Natural killer cell (primary cell): ENCODE results near the gene COL25A1. TPM values are rescaled to one million over a fixed set of nuclear protein-coding genes. Genes with fewer than 3 reads are reported as not detected.

Experiments used
- ATAC-seq, 3 donors: fragments of 150-1000 bp in 2 of 3; fragments of 200-7000 bp in 1 of 3; cut with Tn5 transposase; 1 replicate in 1 of 3; 2 replicates in 2 of 3; pipeline ENCODE4 v1.10.0; 2021; ENCODE audit warnings: mild to moderate bottlenecking in 2 of 3, moderate library complexity in 2 of 3
- DNase-seq, 2 donors: peaks; one replicate each; pipeline versions ENCODE4 v3.0.0 to v3.0.0-alpha.2; 2013 to 2021; ENCODE audit warnings: mixed read lengths in 1 of 2
- H3K27ac ChIP-seq: one replicate; pipeline ENCODE4 v1.5.1; 2013; ENCODE audit warnings: mild to moderate bottlenecking, low read length
- H3K27me3 ChIP-seq: one replicate; pipeline ENCODE4 v1.6.1; 2013; ENCODE audit warnings: low read length; ENCODE audit not compliant: control insufficient read depth, insufficient read depth
- H3K36me3 ChIP-seq: one replicate; pipeline ENCODE4 v1.6.1; 2013; ENCODE audit warnings: low read length; ENCODE audit not compliant: control insufficient read depth, insufficient read depth
- H3K4me1 ChIP-seq: one replicate; pipeline ENCODE4 v1.6.1; 2013; ENCODE audit warnings: low read length; ENCODE audit not compliant: control insufficient read depth, insufficient read depth
- H3K4me3 ChIP-seq: one replicate; pipeline ENCODE4 v1.5.1; 2013; ENCODE audit warnings: low read length
- H3K9me3 ChIP-seq: one replicate; pipeline ENCODE4 v1.6.1; 2013; ENCODE audit warnings: low read length; ENCODE audit not compliant: control insufficient read depth, insufficient read depth
- H3K27ac Mint-ChIP-seq, 2 donors: one replicate each; pipeline ENCODE4 v1.8.0; 2022; ENCODE audit warnings: mild to moderate bottlenecking in 2 of 2, mixed read lengths in 2 of 2, moderate library complexity in 1 of 2
- H3K27me3 Mint-ChIP-seq, 2 donors: one replicate each; pipeline ENCODE4 v1.8.0; 2022; ENCODE audit warnings: low read depth in 2 of 2, mixed read lengths in 2 of 2
- H3K36me3 Mint-ChIP-seq: one replicate; pipeline ENCODE4 v1.8.0; 2022; ENCODE audit warnings: mixed read lengths
- H3K4me1 Mint-ChIP-seq, 2 donors: one replicate each; pipeline ENCODE4 v1.8.0; 2022; ENCODE audit warnings: mixed read lengths in 2 of 2
- H3K4me3 Mint-ChIP-seq: one replicate; pipeline ENCODE4 v1.8.0; 2022; ENCODE audit warnings: mild to moderate bottlenecking, moderate library complexity, mixed read lengths
- H3K9me3 Mint-ChIP-seq, 2 donors: one replicate each; pipeline ENCODE4 v1.8.0; 2022; ENCODE audit warnings: mixed read lengths in 2 of 2
- WGBS: methylation state at CpG from one replicate; pipeline ENCODE4 v1.1.7; 2013; ENCODE audit warnings: missing lambda C conversion rate; ENCODE audit not compliant: insufficient coverage; 5-methylcytosine and 5-hydroxymethylcytosine counted together
- intact Hi-C: fragments of 100-400 bp; cut with micrococcal nuclease; formaldehyde crosslinking; loops from one replicate; pipeline ENCODE4 v1.14.2; 2022
- total RNA-seq, 4 donors: library from RNA; stranded (reverse); fragments of 120-200 nt in 1 of 4; gene quantifications; one replicate each; pipeline versions ENCODE4 v1.2.3 to v1.2.4, GENCODE V29; 2013 to 2022
- TF ChIP-seq, protein P1 (sequence below): fragments of 200-600 bp; IDR thresholded peaks from one replicate; pipeline ENCODE4 v1.8.0; 2022; ENCODE audit warnings: antibody characterized with exemption

Gene COL25A1
- total RNA-seq, 3 donors from 2014 or later (not counting 1 experiment from before 2014, with no cell fraction given) = 0.08 TPM; not detected in 2

DNA sequence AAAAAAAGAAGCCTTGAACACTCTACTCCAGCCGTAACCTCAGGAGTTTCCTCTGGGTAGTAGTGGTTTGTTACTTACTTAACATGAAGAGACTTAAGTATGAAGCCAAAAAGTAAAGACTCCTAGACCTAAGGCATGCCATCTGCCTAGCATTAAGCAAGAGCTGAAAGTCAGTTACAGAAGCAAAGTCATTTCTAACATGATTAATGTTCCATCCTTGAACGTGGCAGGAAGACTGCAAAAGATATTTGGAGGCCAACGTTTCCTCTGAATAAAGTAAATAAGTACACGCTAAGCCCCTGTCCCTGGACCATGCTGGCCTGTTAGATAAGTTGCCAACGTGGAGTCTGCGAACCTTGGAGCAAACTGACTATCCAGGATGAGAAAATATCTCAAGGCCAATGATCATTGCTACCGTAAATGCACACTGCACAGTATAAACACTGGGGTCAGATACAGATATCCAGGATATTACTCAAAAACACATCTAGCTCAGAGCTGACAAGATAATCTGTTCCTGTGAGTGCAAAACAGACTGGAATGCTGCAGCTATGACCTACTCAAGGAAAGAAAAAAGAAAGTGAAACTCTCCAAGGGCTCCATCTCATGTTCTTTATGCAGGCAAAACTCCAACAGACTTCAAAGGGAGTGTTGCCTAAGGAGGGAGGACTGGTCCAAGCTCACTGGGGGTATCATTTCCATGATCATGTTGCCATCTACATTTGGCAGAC is 255.8 kb downstream of the COL25A1 start:
- H3K9me3 Mint-ChIP-seq = peaks cover 0 to 3% of the 10 kb centered on the region in 2 donors
- TF ChIP-seq, protein P1, sequence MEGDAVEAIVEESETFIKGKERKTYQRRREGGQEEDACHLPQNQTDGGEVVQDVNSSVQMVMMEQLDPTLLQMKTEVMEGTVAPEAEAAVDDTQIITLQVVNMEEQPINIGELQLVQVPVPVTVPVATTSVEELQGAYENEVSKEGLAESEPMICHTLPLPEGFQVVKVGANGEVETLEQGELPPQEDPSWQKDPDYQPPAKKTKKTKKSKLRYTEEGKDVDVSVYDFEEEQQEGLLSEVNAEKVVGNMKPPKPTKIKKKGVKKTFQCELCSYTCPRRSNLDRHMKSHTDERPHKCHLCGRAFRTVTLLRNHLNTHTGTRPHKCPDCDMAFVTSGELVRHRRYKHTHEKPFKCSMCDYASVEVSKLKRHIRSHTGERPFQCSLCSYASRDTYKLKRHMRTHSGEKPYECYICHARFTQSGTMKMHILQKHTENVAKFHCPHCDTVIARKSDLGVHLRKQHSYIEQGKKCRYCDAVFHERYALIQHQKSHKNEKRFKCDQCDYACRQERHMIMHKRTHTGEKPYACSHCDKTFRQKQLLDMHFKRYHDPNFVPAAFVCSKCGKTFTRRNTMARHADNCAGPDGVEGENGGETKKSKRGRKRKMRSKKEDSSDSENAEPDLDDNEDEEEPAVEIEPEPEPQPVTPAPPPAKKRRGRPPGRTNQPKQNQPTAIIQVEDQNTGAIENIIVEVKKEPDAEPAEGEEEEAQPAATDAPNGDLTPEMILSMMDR = no peak
- Histone ChIP-seq H3K4me1 (no peaks in the 10 kb centered on the region), H3K36me3 (no peaks in the 10 kb centered on the region), H3K4me3 (no peak overlapping the region), H3K9me3 (no peaks in the 10 kb centered on the region), H3K27me3 (no peaks in the 10 kb centered on the region), H3K27ac (no peak overlapping the region)
- no peak for ATAC-seq
- H3K4me1 Mint-ChIP-seq = no peaks in the 10 kb centered on the region
- intact Hi-C loops = no loop called here
- H3K4me3 Mint-ChIP-seq = no peak overlapping the region
- no peaks in the 10 kb centered on the region for H3K27me3 Mint-ChIP-seq
- WGBS = 11% methylated on average over 6 of the region's 7 CpGs
- H3K27ac Mint-ChIP-seq = no peak overlapping the region
- no peak for DNase-seq
- H3K36me3 Mint-ChIP-seq = no peaks in the 10 kb centered on the region

DNA sequence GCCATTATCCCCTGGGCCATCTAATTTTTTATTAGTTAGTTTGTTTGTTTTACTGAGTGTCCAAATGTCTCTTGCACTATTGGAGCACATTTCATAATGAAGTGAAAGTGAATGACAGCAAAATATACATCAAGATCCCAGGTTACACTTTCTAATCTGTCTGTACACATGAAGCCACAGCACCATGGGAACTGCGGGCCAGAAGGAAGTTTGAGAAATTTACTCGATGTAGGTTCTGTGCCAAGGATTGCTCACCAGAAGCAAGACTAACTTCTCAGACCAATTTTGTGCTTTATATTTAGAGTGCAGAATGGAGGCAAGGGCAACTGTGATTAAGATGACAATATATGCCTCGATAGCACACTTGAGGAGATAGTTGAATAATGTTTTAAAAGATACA is 258.0 kb downstream of the COL25A1 start:
- H3K27ac Mint-ChIP-seq = no peak overlapping the region
- no peaks in the 10 kb centered on the region for H3K4me1 ChIP-seq
- no peaks in the 10 kb centered on the region for H3K27me3 ChIP-seq
- H3K36me3 ChIP-seq = no peaks in the 10 kb centered on the region
- DNase-seq (no peak), ATAC-seq (no peak)
- H3K9me3 Mint-ChIP-seq = peaks cover 0 to 3% of the 10 kb centered on the region in 2 donors
- intact Hi-C loops = no loop called here
- TF ChIP-seq, protein P1 = no peak
- no peaks in the 10 kb centered on the region for H3K27me3 Mint-ChIP-seq
- no peaks in the 10 kb centered on the region for H3K4me1 Mint-ChIP-seq
- no peaks in the 10 kb centered on the region for H3K36me3 Mint-ChIP-seq
- 0% methylated on average over 2 of the region's 3 CpGs for WGBS
- no peak overlapping the region for H3K27ac ChIP-seq
- H3K4me3 Mint-ChIP-seq = no peak overlapping the region
- no peaks in the 10 kb centered on the region for H3K9me3 ChIP-seq
- no peak overlapping the region for H3K4me3 ChIP-seq

DNA sequence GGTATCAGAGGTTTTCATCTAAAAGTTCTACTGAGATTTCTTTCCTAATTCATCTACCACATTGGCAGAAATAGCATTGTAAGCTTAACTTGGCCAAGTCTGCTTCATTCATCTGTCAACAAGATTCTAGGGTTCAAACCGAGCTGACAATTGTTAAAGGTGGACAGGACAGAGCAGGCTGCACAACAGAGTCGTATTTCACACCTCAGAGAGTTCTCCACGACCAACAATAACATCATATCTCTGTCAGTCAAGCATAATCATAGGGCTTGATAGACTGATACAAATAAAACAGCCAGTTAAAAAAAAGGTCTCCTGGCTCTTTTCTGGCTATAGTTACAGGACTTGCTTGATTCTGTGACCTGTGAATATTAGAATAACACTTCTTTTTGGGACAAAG is 259.2 kb downstream of the COL25A1 start:
- intact Hi-C loops = no loop called here
- Histone ChIP-seq H3K27ac (no peak overlapping the region), H3K9me3 (no peaks in the 10 kb centered on the region), H3K4me1 (no peaks in the 10 kb centered on the region), H3K4me3 (no peak overlapping the region), H3K27me3 (no peaks in the 10 kb centered on the region), H3K36me3 (no peaks in the 10 kb centered on the region)
- no peak overlapping the region for H3K4me3 Mint-ChIP-seq
- H3K36me3 Mint-ChIP-seq = no peaks in the 10 kb centered on the region
- H3K9me3 Mint-ChIP-seq = peaks cover 4 to 6% of the 10 kb centered on the region in 2 donors
- no peak for ATAC-seq
- TF ChIP-seq, protein P1 = no peak
- no peaks in the 10 kb centered on the region for H3K27me3 Mint-ChIP-seq
- H3K27ac Mint-ChIP-seq = no peak overlapping the region
- 84% methylated on average over 3 of the region's 3 CpGs for WGBS
- no peak for DNase-seq
- H3K4me1 Mint-ChIP-seq = no peaks in the 10 kb centered on the region
